GM12878 (cell line): Measurements from ENCODE around the gene PATJ. TPM values are rescaled to one million over a fixed set of nuclear protein-coding genes. Genes with fewer than 3 reads are reported as not detected.
A peak's percentile ranks its signal among the peaks of the same experiment; 100 is the strongest.

Experiments used
- ATF2 ChIP-seq: IDR thresholded peaks from 2 replicates; pipeline ENCODE4 v1.6.1; 2012; ENCODE audit warnings: low read length, inconsistent platforms
- BCLAF1 ChIP-seq: fragments of 450-650 bp; IDR thresholded peaks from 2 replicates; pipeline ENCODE4 v1.6.1; 2017; ENCODE audit warnings: antibody characterized with exemption, mild to moderate bottlenecking, moderate library complexity
- EP300 ChIP-seq, 2 experiments: fragments of 150-350 bp in 1 of 2; IDR thresholded peaks; 2 replicates each; pipeline ENCODE4 v1.6.1; 2011 to 2012; ENCODE audit warnings: low read depth in 2 of 2, low read length in 2 of 2, borderline replicate concordance in 1 of 2, improper control_type of control experiment in 1 of 2, inconsistent platforms in 1 of 2; ENCODE audit not compliant: control insufficient read depth in 1 of 2
- MEF2B ChIP-seq: fragments of 450-650 bp; IDR thresholded peaks from 2 replicates; pipeline ENCODE4 v1.6.1; 2018; ENCODE audit warnings: mild to moderate bottlenecking, moderate library complexity; ENCODE audit not compliant: partially characterized antibody, poor library complexity, severe bottlenecking
- SPI1 ChIP-seq: IDR thresholded peaks from 2 replicates; pipeline ENCODE4 v1.6.1; 2011; ENCODE audit warnings: low read depth, mild to moderate bottlenecking, low read length, moderate library complexity, borderline replicate concordance; ENCODE audit not compliant: insufficient read depth
- ZNF207 ChIP-seq: fragments of 450-650 bp; IDR thresholded peaks from 2 replicates; pipeline ENCODE4 v1.6.1; 2014; ENCODE audit warnings: antibody characterized with exemption, mild to moderate bottlenecking, borderline replicate concordance
- polyA plus RNA-seq, 11 experiments: library from polyadenylated mRNA; depleted of rRNA in 4 of 11; unstranded in 6 of 11; stranded (reverse) in 5 of 11; fragments of >200 nt; fragmentation: Nextera tagmentation in 4 of 11; fragmentation: Illumina TruSeq in 1 of 11; extraction: Ambion mirVana in 4 of 11; extraction: Trizol in 1 of 11; gene quantifications; 1 replicate in 1 of 11; 2 replicates in 10 of 11; pipeline versions ENCODE4 v1.2.1 to v1.2.3, GENCODE V29; 2011 to 2016; ENCODE audit warnings: inconsistent platforms in 2 of 11, missing spikeins in 2 of 11, low read depth in 1 of 11
- total RNA-seq, 4 experiments: library from RNA; depleted of rRNA in 3 of 4; stranded (reverse); fragments of >200 nt in 3 of 4; fragmentation: Illumina TruSeq in 1 of 4; extraction: Trizol in 1 of 4; gene quantifications; 2 replicates each; pipeline versions ENCODE4 v1.2.1 to v1.2.3, GENCODE V29; 2013 to 2021

PATJ gene
- total and polyA plus RNA-seq, 10 of the 15 experiments (the other 5 are each of a cell fraction or from before 2014, with no cell fraction given) = 2.8 to 13.9 (median 6.9) TPM

- no peak; the same call in 1 of the 2 replicates for TF ChIP-seq ATF2
- peak; percentile 82 for TF ChIP-seq SPI1
- TF ChIP-seq EP300 (IDR thresholded peaks at IDR 0.05; ENCODE audit: borderline replicate concordance in 1 of 2, control insufficient read depth in 1 of 2, low read depth in 2 of 2, low read length in 2 of 2) = no peak
- peak; percentile 24; the same call in 1 of the 2 replicates for TF ChIP-seq ZNF207
- TF ChIP-seq MEF2B = no peak
- TF ChIP-seq BCLAF1 = no peak
These were observed 17.2 kb upstream of the PATJ start, which contains the start of gene TM2D1 (continued) for GRCh38 chr1:61724813-61725694.
